GM18499 (cell line): ENCODE results near the gene PAGE4.

Experiments
- ATAC-seq: cut with Tn5 transposase; IDR thresholded peaks from one replicate; pipeline ENCODE4 v1.9.1; 2021; ENCODE audit warnings: moderate number of reproducible peaks; ENCODE audit not compliant: insufficient read depth, unreplicated experiment

The PAGE4 gene

GRCh38 chrX:49829016-49829415 is at the start of gene PAGE4:
PAGE4 (plus strand) TSS chrX:49829303; CDS start chrX:49830429, 1,126 bp downstream.
- no peak for ATAC-seq

DNA sequence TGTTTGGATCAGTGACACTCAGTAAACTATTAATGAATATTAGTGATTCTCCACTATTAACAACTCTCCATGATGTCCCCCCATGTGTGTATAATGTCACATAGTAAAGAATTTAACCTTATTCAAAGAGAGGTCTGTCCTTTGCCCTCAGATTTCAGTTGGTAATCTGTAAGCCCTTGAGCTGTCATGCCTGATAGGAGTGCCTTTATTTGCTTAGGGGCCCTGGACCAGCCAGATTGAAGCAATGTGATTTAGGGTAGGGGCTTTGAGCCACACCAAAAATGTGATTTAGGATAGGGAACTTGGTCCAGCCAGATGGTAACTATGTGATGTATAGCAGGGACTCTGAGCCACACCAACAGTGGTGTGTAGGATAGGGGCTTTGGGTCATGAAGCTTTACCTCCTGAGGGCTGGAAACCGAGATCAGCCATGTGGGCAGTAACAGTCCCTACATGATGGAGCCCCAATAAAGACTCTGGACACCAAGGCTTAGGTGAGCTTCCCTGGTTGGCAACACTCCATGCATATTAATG is 44.3 kb upstream of the PAGE4 start:
- no peak for ATAC-seq

DNA sequence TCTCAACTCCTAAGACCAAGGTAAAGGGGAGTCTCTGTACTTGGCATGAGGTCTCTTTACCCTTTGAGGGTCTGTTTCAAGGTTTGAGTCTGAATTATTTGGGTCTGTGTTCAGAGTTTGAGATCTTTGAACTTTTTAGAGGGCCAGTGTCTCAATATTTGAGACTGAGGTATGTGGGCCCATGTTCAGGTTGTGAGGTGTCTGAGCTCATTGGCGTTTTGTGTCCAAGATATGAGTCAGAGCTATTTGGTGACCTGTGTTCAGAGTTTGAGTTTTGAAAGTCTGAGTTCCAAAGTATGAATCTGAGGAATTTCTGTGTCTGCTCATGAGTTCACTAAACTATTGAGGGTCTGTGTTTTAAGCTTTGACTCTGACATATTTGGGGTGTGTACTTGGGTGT is 36.7 kb upstream of the PAGE4 start:
- ATAC-seq, result no peak

DNA sequence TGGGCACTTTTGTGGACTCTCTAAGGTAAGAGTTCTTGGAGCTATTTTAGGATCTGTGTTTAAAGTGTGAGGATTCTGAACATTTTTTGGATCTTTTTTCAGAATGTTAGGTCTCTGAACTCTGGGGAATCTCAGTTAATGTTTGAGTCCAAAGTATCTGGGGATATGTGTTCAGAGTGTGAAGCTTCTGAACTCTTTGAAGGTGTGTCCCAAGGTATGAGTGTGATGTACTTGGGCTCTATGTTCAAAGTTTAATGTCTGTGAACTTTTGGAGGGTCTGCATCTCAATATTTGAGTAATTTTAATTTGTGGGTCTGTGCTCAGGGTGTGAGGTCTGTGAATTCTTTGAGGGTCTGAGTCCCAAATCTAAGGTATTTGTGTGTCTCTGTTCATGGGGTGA is 35.4 kb upstream of the PAGE4 start:
- ATAC-seq, result no peak

DNA sequence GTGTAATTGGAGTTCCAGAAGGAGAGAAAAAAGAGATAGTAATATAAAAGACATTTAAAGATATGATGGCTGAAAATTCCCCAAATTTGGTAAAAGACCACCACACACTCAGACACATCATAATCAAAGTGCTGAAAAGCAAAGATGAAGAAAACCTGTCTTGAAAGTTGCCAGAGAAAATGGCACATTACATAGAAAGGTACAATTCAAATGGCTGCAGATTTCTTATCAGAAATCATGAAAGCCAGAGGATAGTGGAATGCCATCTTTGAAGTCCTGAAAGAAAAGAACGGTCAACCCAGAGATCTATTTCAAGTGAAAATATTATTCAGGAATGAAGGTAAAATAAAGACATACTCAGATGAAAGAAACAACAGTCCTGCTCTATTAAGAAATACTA is 29.3 kb upstream of the PAGE4 start:
- ATAC-seq, result no peak

GRCh38 chrX:49809891-49810632 is 19.0 kb upstream of the PAGE4 start:
- ATAC-seq, result no peak

GRCh38 chrX:49812177-49812576 is 16.9 kb upstream of the PAGE4 start:
- ATAC-seq, result no peak

GRCh38 chrX:49816435-49816834 is 12.7 kb upstream of the PAGE4 start:
- no peak for ATAC-seq

- ATAC-seq, result no peak
These were observed 9.3 kb downstream of the PAGE4 start for GRCh38 chrX:49838374-49838773.

DNA sequence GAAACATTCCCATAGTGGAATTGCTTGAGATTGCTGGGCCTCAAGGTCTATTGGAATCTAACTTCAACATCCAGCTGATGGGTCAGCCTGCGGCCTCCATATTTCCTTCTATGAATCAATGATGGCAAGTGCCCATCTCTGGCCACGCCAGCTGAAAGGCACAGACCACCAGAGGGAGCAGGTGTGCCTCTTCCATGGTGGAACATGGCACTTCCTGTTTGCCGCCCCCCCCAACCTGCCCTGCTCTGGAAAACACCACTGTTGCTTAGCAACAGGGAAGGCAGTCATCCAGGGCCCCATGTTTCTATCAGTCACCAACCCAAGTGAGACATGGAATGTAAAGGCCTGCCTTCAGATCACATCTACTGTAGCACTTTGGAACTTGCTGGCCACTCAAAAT is 11.6 kb downstream of the PAGE4 start:
- ATAC-seq, result no peak

DNA sequence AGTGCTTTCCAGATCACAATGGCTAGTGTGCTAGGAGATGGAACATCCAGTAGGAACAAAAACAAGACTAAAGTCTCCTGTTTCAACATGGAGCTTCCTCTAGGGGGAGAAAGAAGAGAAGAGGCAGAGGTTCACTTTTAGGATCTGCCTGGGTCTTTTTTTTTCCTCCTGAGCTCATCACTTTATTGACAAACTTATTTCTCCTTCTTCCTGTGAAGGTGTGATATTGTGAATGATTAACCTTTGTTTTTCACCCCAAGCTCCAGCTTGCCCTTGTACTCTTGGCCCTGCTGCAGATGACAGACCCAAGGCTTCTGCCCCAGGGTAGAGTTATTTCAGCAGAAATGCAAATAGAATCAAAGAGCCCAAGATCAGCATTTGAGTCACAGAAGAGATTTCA is 13.5 kb downstream of the PAGE4 start:
- ATAC-seq, result no peak

GRCh38 chrX:49844611-49845010 is 15.5 kb downstream of the PAGE4 start:
- no peak for ATAC-seq

DNA sequence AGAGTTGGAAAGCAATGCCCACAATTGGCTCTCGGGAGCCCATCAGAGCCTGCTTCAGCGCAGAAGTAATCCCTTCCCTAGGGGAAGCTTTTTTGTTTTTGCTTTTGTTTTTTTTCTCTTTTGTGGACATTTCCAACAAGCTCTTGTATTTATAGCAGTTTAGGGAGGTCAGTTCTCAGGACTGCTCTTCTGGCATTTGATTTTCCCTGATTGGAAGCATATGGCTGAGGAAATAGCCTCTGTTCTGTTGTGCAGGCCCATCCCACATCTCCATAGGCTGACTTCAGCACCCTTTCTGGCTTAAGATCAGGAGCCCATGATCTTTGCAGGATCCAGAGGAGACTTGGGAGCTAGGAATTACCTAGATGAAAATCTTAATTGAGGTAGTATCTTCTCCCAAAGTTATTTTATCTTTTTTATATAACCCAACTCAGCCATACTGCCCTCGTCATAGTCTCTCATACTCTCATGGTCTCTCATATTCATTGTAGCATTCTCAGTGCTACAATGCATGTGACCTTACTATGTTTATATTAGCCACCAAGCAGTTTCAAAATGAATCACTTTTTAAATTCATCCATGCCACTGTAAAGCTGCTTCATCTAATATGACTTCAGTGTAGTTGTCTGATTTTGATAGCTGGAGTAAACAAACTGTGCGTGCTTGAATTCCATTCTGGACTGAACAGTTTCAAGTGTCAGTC is 16.7 kb downstream of the PAGE4 start:
- no peak for ATAC-seq

DNA sequence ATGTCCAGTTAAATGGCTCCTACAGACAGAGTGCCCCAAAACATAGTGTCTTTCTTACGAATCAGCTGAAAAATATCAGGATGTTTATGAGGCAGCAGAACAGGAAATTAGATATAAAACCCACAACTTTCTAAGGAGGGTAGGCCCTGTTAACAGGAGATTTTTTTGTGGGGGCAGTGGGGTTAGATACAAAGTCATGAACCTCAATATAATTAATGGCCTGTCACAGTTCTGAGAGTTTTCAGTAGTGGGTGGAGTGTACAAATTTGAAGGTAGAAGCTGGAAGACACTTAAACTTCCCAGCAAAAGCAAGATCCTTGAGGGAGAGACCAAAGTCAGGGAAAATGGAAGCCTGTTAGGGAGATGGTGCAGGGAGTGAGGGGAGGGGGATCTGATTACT is 17.4 kb downstream of the PAGE4 start:
- no peak for ATAC-seq

- ATAC-seq, result no peak
These were observed 19.2 kb downstream of the PAGE4 start for GRCh38 chrX:49848275-49848674.

GRCh38 chrX:49850028-49850427 is 20.9 kb downstream of the PAGE4 start:
- no peak for ATAC-seq

GRCh38 chrX:49853661-49854060 is 24.6 kb downstream of the PAGE4 start:
- ATAC-seq, result no peak

DNA sequence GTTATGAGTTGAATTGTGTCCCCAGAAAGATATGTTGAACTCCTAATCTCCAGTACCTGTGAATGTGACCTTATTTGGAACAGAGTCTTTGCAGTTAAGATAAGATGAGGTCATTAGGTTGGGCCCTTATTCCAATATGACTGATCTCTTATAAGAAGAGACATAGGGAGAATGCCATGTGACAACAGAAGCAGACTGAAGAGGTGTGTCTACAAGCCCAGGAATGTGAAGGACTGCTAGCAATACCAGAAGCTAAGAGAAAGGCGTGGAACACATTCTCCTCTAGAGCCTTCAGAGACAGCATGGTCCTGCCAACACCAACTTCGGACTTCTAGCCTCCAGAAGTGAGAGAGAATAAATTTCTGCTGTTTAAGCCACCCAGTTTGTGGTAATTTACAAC is 27.7 kb downstream of the PAGE4 start:
- ATAC-seq, result no peak

DNA sequence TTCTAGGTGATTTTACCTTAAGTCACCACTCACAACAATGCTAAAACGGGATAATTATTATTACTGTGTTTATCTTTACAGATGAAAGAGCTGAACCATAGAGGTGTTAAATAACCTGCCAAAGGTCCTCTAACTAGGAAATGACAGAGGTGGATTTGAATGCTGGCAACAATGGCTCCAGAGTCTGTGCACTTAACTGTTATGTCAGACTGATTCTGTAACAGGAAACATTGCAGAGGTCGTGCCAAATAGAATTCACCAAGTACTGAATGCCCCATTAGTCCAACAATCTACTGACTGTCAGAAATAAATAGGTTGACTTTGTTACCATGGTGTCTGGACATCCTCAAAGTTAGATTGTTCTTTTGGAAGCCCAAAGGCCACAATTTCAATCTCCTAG is 29.2 kb downstream of the PAGE4 start:
- no peak for ATAC-seq

DNA sequence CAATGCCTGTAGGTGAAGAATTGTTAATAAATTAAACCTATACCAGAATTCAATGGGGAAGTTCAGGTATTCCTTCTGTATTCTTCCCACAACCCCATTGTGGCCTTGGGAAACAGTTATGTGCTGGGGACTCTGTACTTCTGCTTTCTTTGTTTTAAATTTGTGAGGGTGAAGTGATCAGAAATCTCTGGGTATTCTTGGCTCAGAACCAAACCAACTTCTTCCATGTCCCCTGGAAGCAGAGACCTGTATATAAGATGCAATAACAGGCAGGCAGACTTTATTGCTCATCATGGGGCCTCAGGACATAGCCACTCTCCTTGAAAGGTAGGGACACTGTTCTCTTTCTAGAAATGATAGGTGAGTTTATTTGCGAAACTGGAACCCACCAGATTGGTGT is 30.4 kb downstream of the PAGE4 start:
- no peak for ATAC-seq

DNA sequence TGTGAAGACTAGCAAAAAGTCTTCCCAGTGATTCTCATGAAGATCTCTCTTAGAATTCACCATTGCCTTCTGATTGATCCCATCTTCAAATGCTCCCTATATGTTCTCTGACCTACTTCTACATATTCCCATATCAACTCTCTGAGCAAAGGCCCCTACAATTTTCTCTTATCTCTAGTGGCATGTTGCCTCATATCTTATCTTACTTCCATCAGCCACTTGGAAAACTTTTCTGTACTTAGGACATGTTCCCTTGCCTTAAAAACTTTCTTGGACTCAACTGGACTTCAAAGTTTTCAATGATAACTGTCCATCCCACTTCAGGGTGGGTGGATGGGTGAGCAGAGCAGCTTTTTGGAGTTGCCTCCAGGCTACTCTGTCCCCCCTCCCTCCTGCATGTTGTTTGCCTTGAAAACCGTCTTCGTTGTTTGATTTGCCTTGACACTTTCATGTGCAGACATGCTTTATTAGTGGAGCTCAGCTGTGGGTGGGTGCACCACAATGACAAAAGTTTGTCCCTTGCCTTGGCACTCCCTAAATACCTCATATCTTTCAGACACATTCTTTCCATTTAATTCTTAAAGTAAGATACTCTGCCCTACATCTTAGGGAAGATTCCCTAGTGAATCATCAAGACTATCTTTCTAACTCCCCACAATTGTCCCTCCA is 31.9 kb downstream of the PAGE4 start:
- ATAC-seq, result no peak
